Thoracic aorta endothelial cell (primary cell): ENCODE results near the gene PGAM1. TPM values are rescaled to one million over a fixed set of nuclear protein-coding genes. Genes with fewer than 3 reads are reported as not detected.

ENCODE experiments used
- small RNA-seq: library from RNA; depleted of rRNA; stranded (forward); fragments of <200 nt; gene quantifications from one replicate; pipeline ENCODE3, GENCODE V24; 2012
- total RNA-seq: library from RNA; depleted of rRNA; stranded (reverse); fragments of >200 nt; gene quantifications from 2 replicates; pipeline ENCODE4 v1.2.3, GENCODE V29; 2012

Gene PGAM1
- total RNA-seq = 522 and 584 TPM in 2 replicates

DNA sequence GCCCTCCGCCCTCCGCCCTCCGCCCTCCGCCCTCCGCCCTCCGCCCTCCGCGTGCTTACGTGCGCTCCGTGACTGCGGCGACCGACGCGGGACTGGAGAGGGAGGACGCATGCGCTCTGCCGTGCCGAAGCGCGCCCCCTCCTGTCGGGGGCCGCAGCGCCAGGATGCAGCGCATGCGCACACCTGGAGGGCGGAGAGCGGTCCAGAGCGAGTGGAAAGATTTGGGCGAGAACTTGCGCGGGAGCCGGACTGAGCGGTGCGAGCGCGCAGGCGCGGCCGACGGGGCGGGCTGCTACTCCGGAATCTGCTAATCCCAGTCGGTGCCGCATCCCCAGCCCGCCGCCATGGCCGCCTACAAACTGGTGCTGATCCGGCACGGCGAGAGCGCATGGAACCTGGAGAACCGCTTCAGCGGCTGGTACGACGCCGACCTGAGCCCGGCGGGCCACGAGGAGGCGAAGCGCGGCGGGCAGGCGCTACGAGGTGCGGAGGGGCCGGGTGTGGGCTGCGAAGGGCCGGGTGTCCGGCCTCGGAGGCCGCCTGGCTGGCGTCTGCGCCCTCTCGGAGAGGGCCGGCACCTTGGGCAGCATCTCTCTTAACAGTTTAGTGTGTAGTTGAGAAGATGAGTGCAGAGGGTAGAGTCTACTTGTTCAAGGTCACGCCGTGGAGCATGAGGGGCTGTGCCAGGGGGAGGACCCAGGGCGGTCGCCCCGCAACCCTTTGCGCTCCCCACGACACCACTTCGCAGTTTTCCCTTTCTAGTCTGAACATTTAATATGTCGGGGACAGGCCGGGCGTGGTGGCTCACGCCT is at the start of gene PGAM1:
TSS of gene PGAM1 (plus strand) at position 228 of the 812 bp plus-strand sequence. CDS start at position 345, 117 bp downstream.

GRCh38 chr10:97400665-97401454 is 25.1 kb upstream of the PGAM1 start, which contains the start of gene RRP12:
Gene RRP12 (minus strand): TSS chr10:97401340. CDS start chr10:97401231, 109 bp downstream.

GRCh38 chr10:97445722-97446639 is 20.0 kb downstream of the PGAM1 start, which contains the start of the genes EXOSC1 and ZDHHC16:
Gene EXOSC1 (minus strand): TSS chr10:97446006. CDS start chr10:97445985, 21 bp downstream.
Gene ZDHHC16 (plus strand): TSS chr10:97446175. CDS start chr10:97451676, 5,501 bp downstream.

Small RNA genes lying within 50 kb of the gene (small RNA-seq; reads per million reads assigned to genes)
- gene RF00019 = not detected

Other genes starting within 250 kb of the PGAM1 start
- gene SLIT1, start 240.2 kb upstream of the PGAM1 start, total RNA-seq = under 0.01 TPM in 1 of 2 replicates, not detected in the other
- 20.6 and 26.8 TPM in 2 replicates for gene ARHGAP19, start 133.6 kb upstream of the PGAM1 start, total RNA-seq
- 2.1 and 2.5 TPM in 2 replicates for gene FRAT1, start 106.9 kb upstream of the PGAM1 start, total RNA-seq
- gene FRAT2, start 91.5 kb upstream of the PGAM1 start, total RNA-seq = 10.1 and 10.6 TPM in 2 replicates
- 24.0 and 27.1 TPM in 2 replicates for gene RRP12, start 24.9 kb upstream of the PGAM1 start, total RNA-seq
- 47.5 and 49.0 TPM in 2 replicates for gene EXOSC1, start 19.8 kb downstream of the PGAM1 start, total RNA-seq
- gene ZDHHC16, start 20.0 kb downstream of the PGAM1 start, total RNA-seq = 46.9 and 60.2 TPM in 2 replicates
- 112 and 125 TPM in 2 replicates for gene MMS19, start 72.2 kb downstream of the PGAM1 start, total RNA-seq
- 38.1 and 42.4 TPM in 2 replicates for gene UBTD1, start 72.7 kb downstream of the PGAM1 start, total RNA-seq
- gene ANKRD2, start 146.6 kb downstream of the PGAM1 start, total RNA-seq = 0.27 and 1.2 TPM in 2 replicates
- gene HOGA1, start 158.2 kb downstream of the PGAM1 start, total RNA-seq = 0.27 and 0.36 TPM in 2 replicates
- 0.29 TPM in 1 of 2 replicates, not detected in the other for gene C10orf62, start 163.5 kb downstream of the PGAM1 start, total RNA-seq
- 3.9 and 4.3 TPM in 2 replicates for gene MORN4, start 207.3 kb downstream of the PGAM1 start, total RNA-seq
- 16.2 and 22.6 TPM in 2 replicates for gene PI4K2A, start 214.5 kb downstream of the PGAM1 start, total RNA-seq